ENCODE results near the gene PIGC.
A peak's percentile ranks its signal among the peaks of the same experiment; 100 is the strongest.

The PIGC gene

DNA sequence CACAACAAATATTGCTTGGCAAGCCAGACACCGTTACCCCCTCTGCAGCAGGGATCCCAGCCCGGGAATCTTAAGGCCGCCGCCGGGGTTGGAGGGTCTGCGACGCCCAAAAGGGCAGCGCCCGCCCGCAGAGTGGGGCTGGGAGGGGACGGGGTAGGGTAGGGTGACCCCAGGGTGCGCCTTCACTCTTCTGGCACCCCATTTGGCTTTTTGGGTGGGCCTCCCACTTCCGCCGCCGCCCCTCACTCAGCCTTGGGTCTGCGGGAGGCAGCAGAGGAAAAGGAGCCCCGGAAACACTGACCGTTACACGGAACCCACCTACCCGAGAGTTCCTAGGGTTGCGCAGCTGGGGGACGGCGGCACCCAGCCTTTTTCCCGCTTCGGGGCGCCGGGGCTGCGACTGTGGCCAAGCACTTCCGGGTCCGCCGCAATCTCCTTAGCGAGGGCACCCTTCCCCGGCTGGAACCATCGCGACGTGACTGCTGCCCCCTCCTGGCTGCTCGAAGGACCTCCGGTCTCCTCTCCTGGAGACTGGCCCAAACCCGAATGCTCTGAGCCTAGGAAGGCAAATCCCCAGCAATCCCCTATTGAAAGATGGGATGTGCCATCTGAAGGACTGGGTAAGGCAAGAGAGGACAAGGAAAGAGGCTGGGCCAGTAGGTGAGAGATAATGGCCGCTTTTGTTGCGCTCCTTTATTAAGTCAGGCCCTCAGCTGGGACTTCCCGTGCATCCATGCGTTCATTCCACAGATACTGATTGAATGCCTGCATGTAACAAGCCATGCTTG lies at the start of gene PIGC:
TSS of gene PIGC (minus strand) at position 404 of the 788 bp plus-strand sequence. CDS start 1,447 bp downstream, outside the sequence.
- peak; percentile 96 for DNase-seq (ENCODE audit: low spot score)

DNA sequence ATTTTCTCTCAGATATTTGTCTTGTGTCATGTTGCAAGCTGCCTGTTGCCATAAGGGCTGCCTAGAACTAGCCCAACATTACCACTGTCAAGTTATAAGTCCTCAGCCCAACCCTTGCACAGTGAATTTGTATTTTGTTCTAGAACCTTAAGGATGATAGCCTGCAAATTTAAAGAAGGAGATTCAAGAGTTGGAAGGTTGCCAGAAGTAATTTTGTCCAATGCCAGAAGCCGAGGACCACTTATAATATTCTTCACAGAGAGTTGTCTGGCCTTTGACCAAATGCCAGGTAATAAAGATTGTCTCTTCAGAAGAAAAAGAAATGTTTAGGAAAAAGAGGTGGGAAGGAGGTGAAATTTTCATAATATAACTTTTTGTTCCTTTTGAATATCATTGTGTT lies 48.6 kb upstream of the PIGC start:
- DNase-seq (ENCODE audit: low spot score), result no peak

DNA sequence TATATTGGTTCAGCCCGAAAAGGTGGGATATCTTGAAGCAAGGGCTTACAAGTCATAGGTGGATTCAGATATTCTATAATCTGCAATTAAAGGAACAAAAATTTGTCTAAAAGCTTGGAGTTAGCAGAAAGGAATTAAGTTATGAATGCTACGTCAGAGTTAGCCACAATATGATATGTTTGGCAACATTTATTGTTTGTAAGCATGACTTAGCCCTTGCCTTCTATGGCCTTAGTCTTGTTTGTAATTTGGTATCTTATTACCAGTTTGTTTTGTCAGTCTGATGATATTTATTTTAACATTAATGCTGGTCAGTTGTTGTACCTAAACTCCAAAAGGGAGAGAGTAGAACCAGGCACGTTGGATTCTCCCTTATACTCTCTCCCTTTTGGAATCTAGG lies 46.0 kb upstream of the PIGC start:
- no peak for DNase-seq (ENCODE audit: low spot score)

DNA sequence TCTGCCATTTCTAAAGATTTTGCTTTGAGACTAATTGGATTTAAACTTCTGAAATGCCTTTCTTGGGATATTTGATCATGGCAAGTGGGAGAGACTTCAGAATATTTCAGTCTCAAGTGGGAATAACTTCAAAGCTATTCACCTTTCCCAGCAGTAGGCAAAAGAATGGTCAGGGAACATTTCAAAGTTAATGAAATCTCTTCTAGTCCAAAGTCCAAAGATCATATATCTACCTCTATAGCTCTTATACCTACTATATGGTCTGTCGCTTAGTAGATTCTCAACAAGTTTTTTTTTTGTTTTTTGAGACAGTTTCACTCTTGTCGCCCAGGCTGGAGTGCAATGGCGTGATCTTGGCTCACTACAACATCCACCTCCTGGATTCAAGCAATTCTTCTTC lies 44.5 kb upstream of the PIGC start:
- no peak for DNase-seq (ENCODE audit: low spot score)

DNA sequence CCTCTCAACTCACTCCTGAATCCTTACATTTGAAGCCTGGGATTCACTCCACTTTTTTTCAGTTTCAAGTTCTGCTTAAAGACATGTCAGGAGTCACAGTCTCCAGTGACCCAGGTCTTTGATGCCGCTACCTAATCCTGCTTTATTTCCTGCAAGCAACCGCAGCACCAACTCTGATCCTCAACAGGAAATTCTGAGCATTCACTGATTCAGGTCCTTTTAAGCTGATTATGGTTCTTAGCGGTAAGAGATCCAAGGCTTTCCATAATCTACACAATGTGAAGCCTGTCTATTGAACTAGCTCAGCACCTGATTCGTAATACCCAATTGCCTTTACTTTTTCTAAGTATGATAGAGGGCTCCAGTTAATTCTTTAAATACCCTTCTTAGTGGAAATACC lies 43.7 kb upstream of the PIGC start:
- no peak for DNase-seq (ENCODE audit: low spot score)

DNA sequence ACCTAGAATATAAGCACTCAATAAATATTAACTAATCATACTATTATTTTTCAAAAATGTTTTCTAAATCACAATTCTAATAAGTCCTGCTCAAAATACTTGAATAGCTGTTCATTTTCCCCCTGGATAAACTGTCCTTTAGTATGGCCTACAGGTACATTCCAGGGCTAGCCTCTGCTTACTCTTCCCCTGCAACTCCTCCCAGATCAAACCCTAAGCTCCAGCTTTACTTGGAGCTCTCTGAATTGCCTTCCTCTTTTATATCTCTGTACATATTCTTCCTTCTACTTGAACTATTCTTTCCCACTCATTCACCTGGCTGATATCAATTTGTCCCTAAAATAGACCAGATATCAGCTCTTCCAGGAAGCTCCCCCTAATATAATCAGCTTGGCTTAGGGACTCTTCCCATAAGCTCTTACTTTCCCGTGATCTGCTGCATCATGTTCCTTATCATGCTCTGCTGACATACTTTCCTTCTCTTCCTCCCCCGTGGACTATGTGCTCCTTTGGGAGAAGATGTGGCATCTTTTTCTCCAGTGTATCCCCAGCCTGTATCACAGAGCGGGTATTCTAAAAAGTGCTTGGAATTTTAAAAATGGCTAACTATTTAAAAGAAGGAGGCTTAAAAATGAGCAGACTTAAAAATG lies 43.1 kb upstream of the PIGC start:
- DNase-seq (ENCODE audit: low spot score), result no peak

DNA sequence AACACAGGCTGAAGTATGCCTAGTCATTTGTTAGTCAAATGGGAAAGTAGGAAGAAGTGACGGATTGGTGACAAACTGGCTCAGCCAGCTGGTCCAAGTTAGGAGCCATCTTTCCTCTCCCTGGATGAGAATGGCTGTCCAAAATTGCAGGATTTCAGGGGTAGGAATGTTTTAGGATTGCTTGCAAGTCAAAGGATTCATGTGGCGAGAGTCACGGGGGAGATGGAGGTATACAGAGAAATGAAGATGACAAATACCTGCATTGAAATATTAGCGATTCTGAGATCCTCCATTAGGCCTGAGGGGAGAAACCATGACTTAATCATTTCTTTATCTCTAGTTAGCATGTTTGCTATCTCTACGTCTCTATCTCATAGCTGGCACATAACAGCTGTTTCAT lies 41.8 kb upstream of the PIGC start:
- DNase-seq (ENCODE audit: low spot score), result no peak

DNA sequence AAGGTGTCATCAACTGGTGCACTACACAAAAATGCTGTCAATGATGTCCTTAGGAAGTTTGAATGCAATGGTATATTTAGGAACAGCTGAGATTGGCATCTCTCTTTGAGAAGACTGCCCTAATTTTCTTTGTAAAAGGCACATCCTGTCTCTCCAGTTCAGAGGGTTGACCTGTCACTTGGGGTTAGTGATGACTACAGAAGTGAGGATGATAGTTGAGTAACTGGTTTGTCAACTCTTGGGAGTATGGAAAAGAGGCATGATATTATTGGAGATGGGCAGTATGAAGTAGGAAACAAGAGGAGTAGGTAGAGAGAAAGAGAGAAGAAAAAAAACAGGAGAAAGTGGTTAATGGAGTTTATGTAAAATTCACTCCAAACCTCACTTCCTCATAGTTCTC lies 40.4 kb upstream of the PIGC start:
- DNase-seq (ENCODE audit: low spot score), result no peak

DNA sequence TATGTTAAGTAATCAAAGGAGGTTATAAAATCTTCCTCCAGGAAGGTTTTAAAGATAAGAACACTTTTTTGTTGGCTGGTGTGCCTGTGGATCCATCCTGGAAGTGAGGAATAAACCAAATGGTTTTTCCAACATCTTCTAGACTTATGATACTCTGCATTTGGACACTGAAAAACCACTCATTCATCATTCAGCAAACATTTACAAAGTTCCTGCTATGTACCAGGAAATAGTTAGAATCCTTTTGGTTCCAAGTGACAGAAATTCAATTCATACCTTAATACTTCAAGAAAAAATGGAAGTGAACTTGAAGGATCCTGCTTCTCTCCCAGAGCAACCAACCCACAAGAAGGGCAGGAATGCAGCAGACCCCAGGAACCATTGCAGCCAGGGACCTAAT lies 39.6 kb upstream of the PIGC start:
- DNase-seq (ENCODE audit: low spot score), result no peak

DNA sequence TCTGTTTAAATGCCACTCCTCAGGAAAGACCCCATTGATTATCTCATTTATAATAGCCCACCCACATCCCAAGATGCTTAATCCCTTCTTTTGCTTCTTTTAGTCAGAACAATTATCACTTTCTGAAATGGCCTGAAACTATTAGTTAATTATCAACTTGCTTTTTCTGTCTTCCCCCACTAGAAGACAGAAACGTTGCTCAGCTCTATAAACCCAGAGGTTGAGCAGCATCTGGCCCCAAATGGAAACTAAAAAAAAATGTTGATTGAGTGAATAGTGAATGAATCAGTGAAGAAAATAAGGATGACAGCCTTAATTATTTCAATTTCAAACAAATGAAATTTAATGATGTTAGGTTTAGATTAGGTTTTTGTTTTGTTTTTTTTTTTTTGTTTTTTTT lies 38.2 kb upstream of the PIGC start:
- DNase-seq (ENCODE audit: low spot score), result no peak

DNA sequence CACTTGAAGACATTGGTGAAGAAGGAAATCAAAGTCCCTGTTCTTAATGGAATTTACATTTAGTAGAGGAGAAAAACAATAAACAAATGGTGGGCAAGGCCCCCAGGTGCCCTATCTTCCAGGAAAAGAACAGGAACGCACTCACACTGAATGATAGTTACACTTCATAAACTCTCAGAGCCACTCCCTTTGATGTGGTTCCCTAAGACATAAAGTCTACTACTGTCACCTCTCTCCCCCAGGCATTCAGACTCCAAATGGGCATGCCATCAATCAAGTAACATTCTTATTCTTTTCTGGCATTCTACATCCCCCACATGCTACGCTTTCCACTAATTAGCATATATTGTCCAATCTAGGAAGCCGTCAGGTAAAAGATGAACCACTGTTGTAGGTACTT lies 36.6 kb upstream of the PIGC start:
- DNase-seq (ENCODE audit: low spot score), result no peak

DNA sequence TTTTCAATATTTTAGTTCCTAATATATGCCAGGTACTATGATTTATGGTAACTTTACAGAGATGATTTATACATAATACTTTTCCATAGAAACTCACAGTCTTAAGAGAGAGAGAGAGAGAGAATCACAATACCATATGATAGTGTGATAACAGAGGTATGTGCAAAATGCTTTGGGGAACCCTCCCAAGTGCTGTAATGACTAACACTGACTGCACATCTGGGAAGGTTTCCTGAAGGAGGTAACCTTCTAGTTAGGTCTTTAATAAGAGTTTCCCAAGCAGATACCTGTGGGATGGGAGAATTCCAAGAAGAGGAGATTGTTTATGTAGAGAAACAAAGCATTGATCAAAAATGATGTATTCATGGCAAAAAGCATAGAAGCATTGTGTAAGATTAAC lies 34.6 kb upstream of the PIGC start:
- DNase-seq (ENCODE audit: low spot score), result no peak

DNA sequence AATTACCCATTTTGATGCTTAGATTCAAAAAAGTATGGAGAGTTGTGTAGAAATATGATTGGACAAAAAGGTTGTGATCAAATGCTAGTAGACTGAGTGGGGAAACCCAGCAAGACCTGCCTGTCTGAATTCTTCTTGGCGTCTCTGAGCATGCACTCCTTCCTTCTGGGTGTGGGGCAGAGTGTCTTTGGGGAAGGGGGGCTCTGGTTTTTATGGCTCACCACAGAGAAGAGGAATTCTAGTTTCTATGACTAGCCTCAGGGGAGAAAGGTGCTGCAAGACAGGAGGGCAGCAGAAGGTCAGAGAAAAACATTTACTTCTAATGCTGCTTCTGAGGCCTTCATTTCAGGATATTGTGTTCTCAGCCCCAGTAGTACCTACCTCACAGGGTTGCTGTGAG lies 33.9 kb upstream of the PIGC start:
- DNase-seq (ENCODE audit: low spot score), result no peak

DNA sequence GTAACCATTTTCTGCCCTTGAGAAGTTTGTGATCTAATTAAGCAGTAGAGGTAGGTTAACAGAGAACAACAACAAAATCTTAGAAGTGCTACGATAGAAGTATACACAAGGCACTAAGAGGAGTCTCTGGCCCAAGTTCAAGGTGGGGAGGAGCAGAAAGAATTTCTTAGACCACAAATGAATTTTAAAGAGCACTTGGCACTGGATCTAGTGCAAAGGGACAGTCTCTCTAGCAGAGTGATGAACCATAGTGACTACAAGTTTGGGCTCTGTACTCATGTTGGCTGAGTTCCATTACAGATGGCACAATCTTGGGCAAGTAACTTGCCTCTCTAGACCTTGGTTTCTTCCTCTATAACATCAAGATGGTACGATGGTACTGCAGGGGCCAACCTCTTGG lies 33.3 kb upstream of the PIGC start:
- DNase-seq (ENCODE audit: low spot score), result no peak

DNA sequence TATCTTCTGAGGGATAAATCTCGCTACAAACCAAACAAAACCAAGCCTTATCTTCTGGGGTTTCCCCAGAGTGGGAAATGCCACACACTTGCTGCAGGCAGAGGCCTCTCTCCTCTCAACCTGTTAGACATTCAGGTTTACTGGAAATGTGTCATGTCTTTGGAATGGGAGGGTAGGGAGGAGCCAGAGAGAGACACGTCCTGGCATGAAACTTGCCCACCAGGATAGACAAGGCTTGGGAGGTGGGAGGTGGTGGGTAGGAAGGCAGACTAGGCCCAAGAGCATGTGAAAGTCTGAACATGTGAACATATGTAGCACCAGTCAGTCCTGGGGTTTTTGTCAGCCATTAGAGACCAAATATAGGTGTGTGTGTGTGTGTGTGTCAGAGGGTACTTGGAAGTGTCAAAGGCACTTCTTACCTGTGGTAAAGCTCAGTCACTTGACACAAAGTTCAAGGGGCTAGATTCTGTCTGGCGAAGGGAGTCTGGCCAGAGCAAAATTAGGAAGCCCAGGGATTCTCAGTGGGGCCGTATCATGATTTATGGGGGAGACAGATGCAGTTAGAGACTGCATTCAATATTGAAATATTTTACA lies 32.4 kb upstream of the PIGC start:
- DNase-seq (ENCODE audit: low spot score), result no peak

DNA sequence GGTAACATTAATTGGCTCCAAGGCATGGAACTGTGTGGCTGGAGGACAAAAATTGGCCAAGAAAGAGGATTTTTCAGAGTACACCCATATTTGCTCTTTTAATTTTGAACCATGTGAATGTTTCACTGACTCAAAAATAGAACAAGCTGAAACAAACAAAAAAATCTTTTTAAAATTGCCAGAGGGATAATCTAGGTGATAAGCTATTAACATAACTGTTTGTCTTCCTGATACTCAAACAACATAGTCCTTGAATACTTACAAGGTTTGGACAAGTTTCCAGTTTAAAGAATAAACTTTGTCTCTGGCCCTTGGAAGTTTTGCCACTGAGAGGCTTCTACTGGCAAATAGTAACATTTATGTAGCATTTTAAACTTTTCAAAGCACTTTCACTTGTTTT lies 30.0 kb upstream of the PIGC start:
- no peak for DNase-seq (ENCODE audit: low spot score)

DNA sequence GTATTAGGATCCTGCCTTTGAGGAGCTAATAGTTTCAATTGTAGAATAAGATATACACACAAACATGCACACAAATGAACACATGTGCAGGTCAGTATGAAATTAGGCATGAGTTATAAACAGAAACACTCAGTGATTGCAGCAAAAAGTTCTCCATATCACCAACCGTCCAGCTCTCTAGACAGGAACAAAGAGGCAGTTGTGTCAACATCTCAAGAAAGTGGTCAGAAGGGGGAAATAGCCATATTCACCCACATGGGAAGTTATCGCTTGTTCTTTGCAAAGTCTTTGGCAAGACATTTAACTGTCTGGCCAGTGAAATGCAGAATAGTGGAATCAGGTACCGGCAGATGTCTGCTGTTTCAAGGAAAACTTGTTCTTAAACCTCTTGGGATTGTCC lies 29.4 kb upstream of the PIGC start:
- DNase-seq (ENCODE audit: low spot score), result no peak

DNA sequence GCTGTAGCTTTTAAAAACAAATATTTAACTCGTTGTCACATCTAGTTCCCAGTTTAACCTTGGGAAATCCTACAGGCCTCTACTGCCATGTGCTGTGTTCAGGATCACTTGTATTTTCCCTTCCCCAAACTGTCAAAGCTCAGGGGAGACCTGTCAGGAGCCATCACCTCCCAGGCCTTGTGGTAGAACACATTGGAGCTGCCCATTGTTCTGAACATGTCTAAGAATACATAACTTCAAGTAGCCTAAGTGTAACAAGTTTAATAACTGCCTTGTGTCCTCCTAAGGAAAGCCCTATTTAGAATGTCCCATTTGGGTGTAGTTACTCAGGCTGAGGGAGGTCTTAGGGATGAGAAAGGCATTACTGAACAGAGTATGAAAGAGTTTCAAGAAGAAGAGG lies 28.6 kb upstream of the PIGC start:
- DNase-seq (ENCODE audit: low spot score), result no peak

DNA sequence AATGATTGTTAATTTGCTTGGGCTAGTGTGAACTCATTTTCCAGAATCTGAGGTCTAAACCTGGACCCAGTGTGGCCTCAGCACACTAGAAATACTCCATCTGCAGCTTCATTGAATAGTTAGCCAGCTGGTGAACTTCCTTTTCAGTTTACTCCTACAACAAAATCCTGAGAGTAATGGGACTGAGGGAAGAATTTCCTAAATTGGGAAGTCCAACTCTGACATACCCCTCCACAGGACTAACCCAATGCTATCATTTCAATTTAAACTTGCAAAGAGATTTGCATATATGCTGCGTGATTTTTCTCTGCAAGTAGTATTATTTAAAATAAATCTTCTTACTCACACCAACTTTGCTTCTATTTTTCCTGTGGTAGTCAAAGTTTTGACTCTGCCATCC lies 27.8 kb upstream of the PIGC start:
- no peak for DNase-seq (ENCODE audit: low spot score)

DNA sequence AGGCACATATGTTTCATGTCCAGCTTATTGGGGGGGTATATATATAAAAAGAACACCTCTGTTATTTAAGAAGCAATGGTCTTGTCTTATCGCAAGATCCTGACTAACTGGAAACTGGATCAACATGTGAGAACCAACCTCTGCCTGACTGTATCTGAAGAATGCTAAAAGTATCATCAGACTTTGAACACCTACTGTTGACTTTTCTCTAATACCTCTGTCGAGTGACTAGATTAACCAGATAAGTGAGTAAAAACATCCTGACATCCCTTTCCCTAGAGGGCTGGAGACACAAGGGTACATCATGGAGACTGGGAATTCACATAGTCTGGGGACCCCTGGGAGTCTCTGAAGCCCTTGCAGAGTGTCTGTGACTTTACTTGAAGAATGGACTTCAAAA lies 26.3 kb upstream of the PIGC start:
- DNase-seq (ENCODE audit: low spot score), result no peak

DNA sequence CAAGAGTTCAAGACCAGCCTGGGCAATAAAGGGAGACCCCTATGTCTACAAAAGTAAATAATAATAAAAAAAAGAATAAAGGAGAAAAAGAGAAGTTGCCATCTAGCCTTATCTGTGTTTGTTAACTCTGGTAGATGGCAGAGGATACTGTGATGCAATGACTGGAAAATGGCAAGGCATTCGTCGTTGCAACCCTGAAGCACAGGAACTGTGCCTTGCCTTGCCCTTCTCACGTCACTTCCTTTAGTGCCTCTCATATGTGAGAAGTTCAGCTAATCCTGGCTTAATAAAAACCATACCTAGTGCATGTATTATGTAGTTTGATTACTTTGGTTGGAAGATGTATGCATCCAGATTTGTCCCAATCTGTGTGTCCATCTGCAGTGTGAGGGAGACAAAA lies 25.8 kb upstream of the PIGC start:
- DNase-seq (ENCODE audit: low spot score), result no peak

DNA sequence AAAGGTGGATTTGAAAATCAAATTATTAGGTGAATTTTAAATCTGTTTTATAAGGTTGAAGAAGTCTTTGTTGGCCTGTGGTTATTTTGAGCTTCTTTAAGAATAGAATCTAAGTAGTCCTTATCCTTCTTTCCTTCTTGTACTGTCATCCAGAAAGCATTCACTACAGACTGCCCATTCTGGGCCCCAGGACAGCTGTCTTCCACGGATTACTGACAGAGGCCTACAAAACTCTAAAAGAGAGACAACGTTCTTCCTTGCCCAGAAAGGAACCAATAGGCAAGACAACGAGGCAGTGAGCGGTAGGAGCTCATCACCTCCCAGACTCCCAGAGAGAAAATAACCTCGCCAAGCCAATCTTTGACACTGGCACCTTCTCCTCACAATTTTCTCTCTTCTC lies 24.4 kb upstream of the PIGC start:
- no peak for DNase-seq (ENCODE audit: low spot score)

DNA sequence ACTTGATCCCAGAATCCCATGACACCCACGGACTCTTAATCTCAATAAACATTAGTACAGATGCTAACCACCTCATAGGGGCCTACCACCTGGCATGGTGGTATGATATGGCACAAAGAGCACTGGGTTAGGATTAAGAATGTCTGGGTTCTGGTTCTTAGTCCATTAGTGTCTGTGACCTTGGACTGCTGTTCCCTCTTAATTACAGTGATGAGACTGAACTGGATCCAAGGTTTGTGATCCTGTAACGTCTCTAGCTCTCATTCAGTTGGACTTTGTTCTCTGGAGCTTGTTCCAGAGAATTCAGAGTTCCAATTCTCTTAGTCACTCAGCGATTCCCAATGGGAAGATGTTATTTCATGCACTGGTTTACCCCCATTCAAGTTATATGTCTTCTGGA lies 23.6 kb upstream of the PIGC start:
- no peak for DNase-seq (ENCODE audit: low spot score)

All from AG08395 (cell line).